Left ventricle myocardium inferior (tissue), 1 donor: Measurements from ENCODE around the gene ORAI2. TPM values are rescaled to one million over a fixed set of nuclear protein-coding genes. Genes with fewer than 3 reads are reported as not detected.

Experiments
- DNase-seq: peaks from one replicate; pipeline ENCODE4 v3.0.0-alpha.2; 2020
- H3K27ac ChIP-seq: fragments of 200-600 bp; replicated peaks from 2 replicates; pipeline ENCODE4 v1.8.0; 2021
- H3K27me3 ChIP-seq: fragments of 200-600 bp; 2 replicates; pipeline ENCODE4 v1.8.0; 2021; ENCODE audit warnings: low read depth
- H3K36me3 ChIP-seq: fragments of 200-600 bp; 2 replicates; pipeline ENCODE4 v1.8.0; 2021
- H3K4me1 ChIP-seq: fragments of 200-600 bp; 2 replicates; pipeline ENCODE4 v1.8.0; 2021
- H3K4me3 ChIP-seq: fragments of 200-600 bp; 2 replicates; pipeline ENCODE4 v1.8.0; 2021; ENCODE audit warnings: mild to moderate bottlenecking, moderate library complexity
- H3K9me3 ChIP-seq: fragments of 200-600 bp; replicated peaks from 2 replicates; pipeline ENCODE4 v1.8.0; 2021
- intact Hi-C: fragments of 100-400 bp; cut with micrococcal nuclease; formaldehyde crosslinking; loops from one replicate; pipeline ENCODE4 v1.11.0; 2022
- total RNA-seq: library from RNA; stranded (reverse); fragmentation: NEBNext Ultra II Directional; extraction: Animal tissue kit (Norgen Biotek cat#: 25700); gene quantifications from one replicate; pipeline ENCODE4 v1.2.1, GENCODE V29; 2021
- TF ChIP-seq, protein P1 (sequence below): fragments of 200-600 bp; IDR thresholded peaks from 2 replicates; pipeline ENCODE4 v1.8.0; 2021; ENCODE audit warnings: antibody characterized with exemption, mild to moderate bottlenecking, borderline replicate concordance
- donor health status: DM: no; HTN: yes; CAD: no; lungs with severe emphysema.

The ORAI2 gene
- total RNA-seq, 1 donor from 2014 or later, result 2.6 TPM

DNA sequence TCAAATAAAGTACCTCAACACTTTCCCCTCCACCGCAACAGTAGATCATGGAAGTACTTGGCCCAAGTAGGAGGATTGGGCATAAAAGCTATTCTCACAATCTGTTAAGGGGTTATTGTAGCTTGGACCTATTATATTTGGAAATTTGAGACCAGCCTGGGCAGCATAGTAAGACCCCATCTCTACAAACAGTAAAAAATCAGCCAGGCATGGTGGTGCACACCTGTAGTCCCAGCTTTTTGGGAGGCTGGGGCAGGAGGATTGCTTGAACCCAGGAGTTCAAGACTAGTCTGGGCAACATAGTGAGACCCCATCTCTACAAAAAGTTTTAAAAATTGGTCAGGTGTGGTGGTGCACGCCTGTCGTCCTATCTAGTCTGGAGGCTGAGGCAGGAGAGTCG is 24.0 kb upstream of the ORAI2 start:
- H3K4me1 ChIP-seq, result peaks cover 12% of the 10 kb centered on the region
- H3K9me3 ChIP-seq, result peaks cover 7% of the 10 kb centered on the region
- no peak for DNase-seq
- peaks cover 91% of the 10 kb centered on the region for H3K36me3 ChIP-seq
- no peaks in the 10 kb centered on the region for H3K27me3 ChIP-seq
- intact Hi-C loops, result no loop called here
- TF ChIP-seq, protein P1, sequence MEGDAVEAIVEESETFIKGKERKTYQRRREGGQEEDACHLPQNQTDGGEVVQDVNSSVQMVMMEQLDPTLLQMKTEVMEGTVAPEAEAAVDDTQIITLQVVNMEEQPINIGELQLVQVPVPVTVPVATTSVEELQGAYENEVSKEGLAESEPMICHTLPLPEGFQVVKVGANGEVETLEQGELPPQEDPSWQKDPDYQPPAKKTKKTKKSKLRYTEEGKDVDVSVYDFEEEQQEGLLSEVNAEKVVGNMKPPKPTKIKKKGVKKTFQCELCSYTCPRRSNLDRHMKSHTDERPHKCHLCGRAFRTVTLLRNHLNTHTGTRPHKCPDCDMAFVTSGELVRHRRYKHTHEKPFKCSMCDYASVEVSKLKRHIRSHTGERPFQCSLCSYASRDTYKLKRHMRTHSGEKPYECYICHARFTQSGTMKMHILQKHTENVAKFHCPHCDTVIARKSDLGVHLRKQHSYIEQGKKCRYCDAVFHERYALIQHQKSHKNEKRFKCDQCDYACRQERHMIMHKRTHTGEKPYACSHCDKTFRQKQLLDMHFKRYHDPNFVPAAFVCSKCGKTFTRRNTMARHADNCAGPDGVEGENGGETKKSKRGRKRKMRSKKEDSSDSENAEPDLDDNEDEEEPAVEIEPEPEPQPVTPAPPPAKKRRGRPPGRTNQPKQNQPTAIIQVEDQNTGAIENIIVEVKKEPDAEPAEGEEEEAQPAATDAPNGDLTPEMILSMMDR, result no peak
- H3K27ac ChIP-seq, result no peak overlapping the region
- H3K4me3 ChIP-seq, result no peak overlapping the region

DNA sequence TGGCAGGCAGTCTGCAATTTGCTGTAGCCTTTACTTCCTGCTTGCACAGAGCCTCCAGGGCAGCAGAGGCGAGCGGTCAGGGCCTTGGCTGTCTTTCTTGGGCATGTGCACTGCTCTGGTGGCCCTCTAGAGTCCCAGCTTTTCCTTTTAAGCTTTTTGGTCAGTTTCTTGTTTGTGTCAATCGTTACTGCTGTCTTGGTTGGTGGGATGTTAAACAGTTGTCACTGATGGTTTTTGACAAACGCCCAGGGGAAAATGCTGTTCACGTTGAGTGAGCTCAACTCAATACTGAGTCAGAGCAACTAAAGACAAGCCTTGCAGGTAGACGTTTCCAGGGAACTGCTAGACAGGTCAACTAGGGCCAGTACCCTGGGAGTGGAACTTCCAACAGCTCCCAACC is 23.3 kb upstream of the ORAI2 start:
- Histone ChIP-seq H3K27ac (no peak overlapping the region), H3K4me3 (no peak overlapping the region), H3K36me3 (peaks cover 93% of the 10 kb centered on the region), H3K27me3 (no peaks in the 10 kb centered on the region), H3K9me3 (peaks cover 7% of the 10 kb centered on the region), H3K4me1 (peaks cover 12% of the 10 kb centered on the region)
- TF ChIP-seq, protein P1, result no peak
- intact Hi-C loops, result no loop called here
- no peak for DNase-seq

DNA sequence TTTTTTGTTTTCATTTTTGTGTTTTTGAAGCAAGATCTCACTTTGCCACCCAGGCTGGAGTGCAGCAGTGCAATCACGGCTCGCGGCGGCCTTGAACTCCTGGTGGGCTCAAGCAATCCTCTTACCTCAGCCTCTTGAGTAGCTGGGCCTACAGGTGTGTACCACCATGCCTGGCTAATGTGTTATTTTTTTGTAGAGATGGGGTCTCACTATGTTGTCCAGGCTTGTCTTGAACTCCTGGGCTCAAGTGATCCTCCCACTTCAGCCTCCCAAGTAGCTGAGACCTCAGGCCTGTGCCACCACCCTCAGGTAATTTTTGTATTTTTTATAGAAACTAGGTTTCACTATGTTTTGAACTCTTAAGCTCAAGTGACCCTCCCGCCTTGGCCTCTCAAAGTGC is 22.5 kb upstream of the ORAI2 start:
- Histone ChIP-seq H3K9me3 (peaks cover 7% of the 10 kb centered on the region), H3K36me3 (peaks cover 93% of the 10 kb centered on the region), H3K27me3 (no peaks in the 10 kb centered on the region), H3K4me3 (no peak overlapping the region), H3K27ac (no peak overlapping the region), H3K4me1 (peaks cover 12% of the 10 kb centered on the region)
- TF ChIP-seq, protein P1, result no peak
- intact Hi-C loops, result no loop called here
- DNase-seq, result no peak

DNA sequence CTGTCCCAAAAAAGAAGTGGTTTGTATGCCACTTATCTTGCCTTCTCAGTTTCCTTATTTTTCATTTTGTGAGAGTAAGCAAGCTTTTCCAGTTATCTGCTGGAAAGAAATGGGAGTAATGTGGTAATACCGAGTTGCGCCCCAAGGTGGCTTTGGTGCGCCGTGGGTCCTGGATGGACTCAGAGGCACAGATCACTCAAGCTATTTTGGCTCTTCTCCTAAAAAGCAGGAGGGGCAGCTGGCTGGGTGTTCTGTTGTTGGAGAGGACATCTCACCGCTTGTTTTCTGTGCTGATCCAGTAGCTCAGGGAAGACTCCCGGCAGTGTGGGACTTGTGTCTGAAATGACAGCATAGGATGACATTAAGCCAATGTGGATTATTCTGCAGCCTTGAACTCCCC is 20.8 kb upstream of the ORAI2 start:
- DNase-seq, result peak; percentile 46
- H3K27me3 ChIP-seq, result no peaks in the 10 kb centered on the region
- H3K9me3 ChIP-seq, result peaks cover 7% of the 10 kb centered on the region
- intact Hi-C loops, result no loop called here
- TF ChIP-seq, protein P1, result peak; percentile 66
- H3K4me3 ChIP-seq, result no peak overlapping the region
- no peak overlapping the region for H3K27ac ChIP-seq
- H3K36me3 ChIP-seq, result peaks cover 91% of the 10 kb centered on the region
- peaks cover 12% of the 10 kb centered on the region for H3K4me1 ChIP-seq

DNA sequence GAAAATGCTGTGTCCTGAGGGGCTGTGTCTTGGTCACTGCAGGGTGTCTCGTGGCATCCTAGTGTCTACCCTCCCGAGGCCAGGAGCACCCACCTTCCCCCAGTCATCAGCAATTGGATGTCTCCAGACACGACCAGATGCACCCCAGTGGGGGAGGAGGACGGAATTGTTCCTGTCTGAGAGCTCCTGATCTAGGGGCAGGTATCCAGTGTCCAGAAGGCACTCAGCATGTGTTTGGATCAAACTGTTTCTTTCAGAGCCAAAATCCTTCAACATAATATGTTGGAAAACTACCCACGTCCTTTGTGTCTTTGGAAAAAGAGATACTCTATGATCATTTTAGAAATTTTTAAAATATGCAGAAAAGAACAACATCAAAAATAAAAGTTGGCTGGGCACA is 20.3 kb upstream of the ORAI2 start:
- Histone ChIP-seq H3K27ac (no peak overlapping the region), H3K9me3 (peaks cover 7% of the 10 kb centered on the region), H3K4me1 (peaks cover 12% of the 10 kb centered on the region), H3K4me3 (no peak overlapping the region), H3K36me3 (peaks cover 85% of the 10 kb centered on the region), H3K27me3 (no peaks in the 10 kb centered on the region)
- no peak for DNase-seq
- TF ChIP-seq, protein P1, result no peak
- intact Hi-C loops, result no loop called here

DNA sequence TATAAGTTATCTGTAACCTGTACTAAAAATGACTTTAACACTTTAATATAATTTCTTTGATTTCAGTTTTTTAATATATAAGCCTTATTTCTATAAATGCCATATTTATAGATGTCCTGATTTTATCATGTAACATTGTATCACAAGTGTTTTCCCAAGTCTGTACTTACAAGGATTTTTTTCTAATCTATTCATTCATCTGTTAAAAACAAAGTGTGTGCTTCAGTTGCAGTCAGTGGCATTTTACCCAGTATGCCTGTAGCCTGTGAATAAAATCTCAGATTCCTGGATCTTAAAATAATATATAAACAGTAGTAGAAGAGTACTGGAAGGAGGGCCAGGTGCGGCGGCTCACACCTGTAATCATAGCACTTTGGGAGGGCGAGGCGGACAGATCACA is 19.8 kb upstream of the ORAI2 start:
- TF ChIP-seq, protein P1, result no peak
- Histone ChIP-seq H3K36me3 (peaks cover 85% of the 10 kb centered on the region), H3K27me3 (no peaks in the 10 kb centered on the region), H3K4me3 (no peak overlapping the region), H3K27ac (no peak overlapping the region), H3K9me3 (peaks cover 7% of the 10 kb centered on the region), H3K4me1 (peaks cover 12% of the 10 kb centered on the region)
- intact Hi-C loops, result no loop called here
- DNase-seq, result no peak
